B cell (primary cell): ENCODE results near the gene ANKRD37. TPM values are rescaled to one million over a fixed set of nuclear protein-coding genes. Genes with fewer than 3 reads are reported as not detected.

Experiments used
- ATAC-seq: fragments of 200-7000 bp; cut with Tn5 transposase; one replicate; pipeline ENCODE4 v1.10.0; 2021; ENCODE audit warnings: low read depth, mild to moderate bottlenecking, moderate number of reproducible peaks, moderate library complexity
- CTCF ChIA-PET: fragments of 350-600 bp; sonication (Branson Sonifier 250); formaldehyde crosslinking; loops from one replicate; lab custom pipeline; 2021; ENCODE audit warnings: antibody characterized with exemption, inconsistent platforms; lab: Charles Lee
- POLR2A ChIA-PET: fragments of 350-600 bp; sonication (Branson Sonifier 250); formaldehyde crosslinking; loops from one replicate; lab custom pipeline; 2021; ENCODE audit warnings: antibody characterized with exemption; lab: Charles Lee
- DNase-seq: peaks from one replicate; pipeline ENCODE4 v3.0.0; 2013
- H2AFZ ChIP-seq: 2 replicates; pipeline ENCODE4 v1.6.1; 2012; ENCODE audit warnings: mild to moderate bottlenecking, low read depth, low read length; ENCODE audit not compliant: insufficient read depth, poor library complexity, severe bottlenecking
- H3K27ac ChIP-seq, 2 donors: 1 replicate in 1 of 2; 2 replicates in 1 of 2; pipeline ENCODE4 v1.5.1; 2012 to 2013; ENCODE audit warnings: low read length in 2 of 2, mild to moderate bottlenecking in 2 of 2, moderate library complexity in 1 of 2
- H3K27me3 ChIP-seq, 4 experiments: fragments of 200-600 bp in 1 of 4; sonication (generic) in 1 of 4; replicated peaks in 1 of 4; 1 replicate in 2 of 4; 2 replicates in 2 of 4; pipeline versions ENCODE4 v1.6.1 to v1.7.0; 2013 to 2016; ENCODE audit warnings: low read length in 3 of 4, mild to moderate bottlenecking in 2 of 4, mixed read lengths in 1 of 4, moderate library complexity in 1 of 4; ENCODE audit not compliant: insufficient read depth in 4 of 4, control insufficient read depth in 3 of 4; ENCODE audit errors: control extremely low read depth in 1 of 4
- H3K36me3 ChIP-seq, 2 experiments: replicated peaks in 1 of 2; 1 replicate in 1 of 2; 2 replicates in 1 of 2; pipeline versions ENCODE4 v1.6.1 to v1.7.1; 2013; ENCODE audit warnings: low read length in 1 of 2; ENCODE audit not compliant: insufficient read depth in 2 of 2, control insufficient read depth in 1 of 2; ENCODE audit errors: control extremely low read depth in 1 of 2, extremely low read depth in 1 of 2
- H3K4me1 ChIP-seq, 2 donors: fragments of 200-600 bp in 1 of 2; sonication (generic) in 1 of 2; 1 replicate in 1 of 2; 2 replicates in 1 of 2; pipeline versions ENCODE4 v1.5.1 to v1.6.1; 2013 to 2017; ENCODE audit warnings: low read length in 2 of 2; ENCODE audit not compliant: control insufficient read depth in 2 of 2, insufficient read depth in 2 of 2
- H3K4me2 ChIP-seq: replicated peaks from 2 replicates; pipeline ENCODE3; 2012; ENCODE audit warnings: mild to moderate bottlenecking, low read depth, low read length; ENCODE audit not compliant: poor library complexity, severe bottlenecking
- H3K4me3 ChIP-seq, 5 experiments: fragments of 200-600 bp in 1 of 5; sonication (generic) in 1 of 5; 1 replicate in 3 of 5; 2 replicates in 2 of 5; pipeline versions ENCODE4 v1.5.1 to v1.7.0; 2011 to 2016; ENCODE audit warnings: low read length in 4 of 5, mild to moderate bottlenecking in 4 of 5, low read depth in 2 of 5, control low read depth in 1 of 5, moderate library complexity in 1 of 5; ENCODE audit not compliant: insufficient read depth in 1 of 5; ENCODE audit errors: control extremely low read depth in 1 of 5, extremely low read depth in 1 of 5
- H3K79me2 ChIP-seq: fragments of 200-600 bp; sonication (generic); one replicate; pipeline ENCODE4 v1.6.0; 2016; ENCODE audit warnings: low read length; ENCODE audit not compliant: control insufficient read depth, insufficient read depth
- H3K9ac ChIP-seq: fragments of 200-600 bp; sonication (generic); 2 replicates; pipeline ENCODE4 v1.6.1; 2017; ENCODE audit warnings: mild to moderate bottlenecking, low read length, moderate library complexity
- H3K9me3 ChIP-seq, 3 donors: one replicate each; pipeline versions ENCODE4 v1.6.1 to v1.7.1; 2013; ENCODE audit warnings: low read length in 2 of 3; ENCODE audit not compliant: control insufficient read depth in 2 of 3, insufficient read depth in 1 of 3; ENCODE audit errors: control extremely low read depth in 1 of 3
- H4K20me1 ChIP-seq: 2 replicates; pipeline ENCODE4 v1.6.0; 2012; ENCODE audit warnings: mild to moderate bottlenecking, low read length; ENCODE audit not compliant: insufficient read depth, control insufficient read depth, poor library complexity, severe bottlenecking
- H3K27ac Mint-ChIP-seq: one replicate; pipeline ENCODE4 v1.8.0; 2021; ENCODE audit warnings: mixed read lengths
- H3K27me3 Mint-ChIP-seq: one replicate; pipeline ENCODE4 v1.8.0; 2021; ENCODE audit warnings: mixed read lengths
- H3K4me1 Mint-ChIP-seq: one replicate; pipeline ENCODE4 v1.8.0; 2021; ENCODE audit warnings: mixed read lengths
- H3K4me3 Mint-ChIP-seq: one replicate; pipeline ENCODE4 v1.8.0; 2021; ENCODE audit warnings: mixed read lengths
- H3K9me3 Mint-ChIP-seq: one replicate; pipeline ENCODE4 v1.8.0; 2022; ENCODE audit warnings: mixed read lengths; ENCODE audit not compliant: insufficient read depth
- EZH2 ChIP-seq: IDR thresholded peaks from 2 replicates; pipeline ENCODE4 v1.6.1; 2012; ENCODE audit warnings: borderline replicate concordance, low read depth, mild to moderate bottlenecking, moderate library complexity, low read length; ENCODE audit not compliant: insufficient read depth, poor library complexity, severe bottlenecking
- WGBS: methylation state at CpG from one replicate; pipeline ENCODE4 v1.1.5; 2013; ENCODE audit warnings: missing lambda C conversion rate; ENCODE audit not compliant: insufficient coverage; 5-methylcytosine and 5-hydroxymethylcytosine counted together
- intact Hi-C: fragments of 100-400 bp; cut with micrococcal nuclease; formaldehyde crosslinking; loops from one replicate; pipeline ENCODE4 v1.10.0; 2022
- polyA plus RNA-seq: library from polyadenylated mRNA; depleted of rRNA; stranded (reverse); fragments of >200 nt; gene quantifications from 2 replicates; pipeline ENCODE4 v1.2.3, GENCODE V29; 2012
- total RNA-seq, 2 donors: library from RNA; stranded (reverse); fragments of 120-200 nt in 1 of 2; gene quantifications; 1 replicate in 1 of 2; 2 replicates in 1 of 2; pipeline versions ENCODE4 v1.2.3 to v1.2.4, GENCODE V29; 2013 to 2022
- TF ChIP-seq, protein P1 (sequence below): fragments of 200-600 bp; IDR thresholded peaks from one replicate; pipeline ENCODE4 v1.8.0; 2022; ENCODE audit warnings: antibody characterized with exemption, mild to moderate bottlenecking

The ANKRD37 gene
- total and polyA plus RNA-seq, 2 donors (not counting 1 experiment from before 2014, with no cell fraction given) = 29.6 to 30.6 TPM

GRCh38 chr4:185379326-185380295, 17.0 kb upstream of the ANKRD37 start:
- Mint-ChIP-seq H3K9me3 (peaks cover 8% of the 10 kb centered on the region), H3K27me3 (no peaks in the 10 kb centered on the region), H3K4me3 (no peak overlapping the region), H3K27ac (no peak overlapping the region), H3K4me1 (peaks cover 1% of the 10 kb centered on the region)
- TF ChIP-seq EZH2 = no peak
- TF ChIP-seq, protein P1, sequence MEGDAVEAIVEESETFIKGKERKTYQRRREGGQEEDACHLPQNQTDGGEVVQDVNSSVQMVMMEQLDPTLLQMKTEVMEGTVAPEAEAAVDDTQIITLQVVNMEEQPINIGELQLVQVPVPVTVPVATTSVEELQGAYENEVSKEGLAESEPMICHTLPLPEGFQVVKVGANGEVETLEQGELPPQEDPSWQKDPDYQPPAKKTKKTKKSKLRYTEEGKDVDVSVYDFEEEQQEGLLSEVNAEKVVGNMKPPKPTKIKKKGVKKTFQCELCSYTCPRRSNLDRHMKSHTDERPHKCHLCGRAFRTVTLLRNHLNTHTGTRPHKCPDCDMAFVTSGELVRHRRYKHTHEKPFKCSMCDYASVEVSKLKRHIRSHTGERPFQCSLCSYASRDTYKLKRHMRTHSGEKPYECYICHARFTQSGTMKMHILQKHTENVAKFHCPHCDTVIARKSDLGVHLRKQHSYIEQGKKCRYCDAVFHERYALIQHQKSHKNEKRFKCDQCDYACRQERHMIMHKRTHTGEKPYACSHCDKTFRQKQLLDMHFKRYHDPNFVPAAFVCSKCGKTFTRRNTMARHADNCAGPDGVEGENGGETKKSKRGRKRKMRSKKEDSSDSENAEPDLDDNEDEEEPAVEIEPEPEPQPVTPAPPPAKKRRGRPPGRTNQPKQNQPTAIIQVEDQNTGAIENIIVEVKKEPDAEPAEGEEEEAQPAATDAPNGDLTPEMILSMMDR = no peak
- Histone ChIP-seq H3K4me2 (no peak overlapping the region), H3K4me3 (no peak overlapping the region), H3K79me2 (no peaks in the 10 kb centered on the region), H3K4me1 (no peaks in the 10 kb centered on the region), H3K9ac (no peak overlapping the region), H4K20me1 (no peaks in the 10 kb centered on the region), H2AFZ (no peak overlapping the region), H3K9me3 (peaks cover 3 to 4% (median 4%) of the 10 kb centered on the region in 3 donors), H3K27ac (no peak overlapping the region), H3K36me3 (peaks cover 0 to 3% of the 10 kb centered on the region in 2 experiments), H3K27me3 (no peaks in the 10 kb centered on the region)
- POLR2A ChIA-PET = interaction anchor here (0.5 kb wide), 1 partner anchor 93 kb away, joined by 4 read pairs; no protein-coding TSS in a partner anchor
- DNase-seq (no peak), ATAC-seq (no peak)
- CTCF ChIA-PET = interaction anchor here (1.4 kb wide), 1 partner anchor 46 kb away, joined by 3 read pairs; no protein-coding TSS in a partner anchor
- WGBS = 100% methylated on average over 5 of the region's 13 CpGs
- intact Hi-C loops = no loop called here

DNA sequence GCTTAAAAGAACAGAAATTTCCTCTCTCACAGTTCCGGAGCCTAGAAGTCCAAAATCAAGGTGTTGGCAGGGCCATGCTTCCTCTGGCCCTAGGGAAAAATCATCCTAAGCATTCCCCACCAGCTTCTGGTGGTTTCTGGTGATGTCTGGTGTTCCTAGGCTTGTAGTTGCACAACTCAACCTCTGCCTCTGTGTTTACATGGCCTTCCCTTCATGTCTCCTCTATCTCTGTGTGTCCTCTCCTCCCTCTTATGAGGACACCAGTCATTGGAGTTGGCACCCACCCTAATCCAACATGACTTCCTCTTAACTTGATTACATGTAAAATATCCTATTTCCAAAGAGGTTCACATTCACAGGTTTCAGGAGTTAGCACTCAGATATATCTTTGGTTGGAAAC, 16.3 kb upstream of the ANKRD37 start:
- Mint-ChIP-seq H3K4me3 (no peak overlapping the region), H3K9me3 (peaks cover 8% of the 10 kb centered on the region), H3K4me1 (peaks cover 8% of the 10 kb centered on the region), H3K27ac (no peak overlapping the region), H3K27me3 (no peaks in the 10 kb centered on the region)
- H3K4me1 ChIP-seq = peaks cover 0 to 3% of the 10 kb centered on the region in 2 donors
- H3K27me3 ChIP-seq = no peaks in the 10 kb centered on the region
- H3K9ac ChIP-seq = no peak overlapping the region
- WGBS = no CpG with 5 or more reads among the region's 1 CpG
- H3K4me3 ChIP-seq = no peak overlapping the region
- no peak overlapping the region for H2AFZ ChIP-seq
- no peak overlapping the region for H3K4me2 ChIP-seq
- no peaks in the 10 kb centered on the region for H4K20me1 ChIP-seq
- ATAC-seq = no peak
- H3K9me3 ChIP-seq = peaks cover 3 to 4% (median 4%) of the 10 kb centered on the region in 3 donors
- POLR2A ChIA-PET = no interaction called here
- no peak overlapping the region for H3K27ac ChIP-seq
- CTCF ChIA-PET = interaction anchor here (1.4 kb wide), 1 partner anchor 45 kb away, joined by 3 read pairs; no protein-coding TSS in a partner anchor
- intact Hi-C loops = no loop called here
- no peaks in the 10 kb centered on the region for H3K79me2 ChIP-seq
- H3K36me3 ChIP-seq = peaks cover 0 to 3% of the 10 kb centered on the region in 2 experiments
- no peak for DNase-seq
- TF ChIP-seq, protein P1 = no peak
- TF ChIP-seq EZH2 = no peak
